Endothelial cell of umbilical vein (primary cell): ENCODE measurements around the gene AGXT.

Source experiments
- JUN ChIP-seq: IDR thresholded peaks from 2 replicates; pipeline ENCODE4 v1.6.1; 2011; ENCODE audit warnings: borderline replicate concordance, low read depth; ENCODE audit not compliant: insufficient read length, insufficient read depth
- MYC ChIP-seq: IDR thresholded peaks from one replicate; pipeline ENCODE4 v1.6.1; 2011; ENCODE audit warnings: mild to moderate bottlenecking, low read depth, low read length
- POLR2A ChIP-seq: IDR thresholded peaks from 2 replicates; pipeline ENCODE4 v1.6.1; 2012; ENCODE audit warnings: low read depth, mild to moderate bottlenecking, control low read depth, low read length
- POLR2AphosphoS5 ChIP-seq: IDR thresholded peaks from 2 replicates; pipeline ENCODE4 v1.6.1; 2012; ENCODE audit warnings: low read depth, mild to moderate bottlenecking, control low read depth, low read length, moderate library complexity; ENCODE audit not compliant: insufficient read depth
- TF ChIP-seq, protein P1 (sequence below): IDR thresholded peaks from 2 replicates; pipeline ENCODE4 v1.6.1; 2011; ENCODE audit not compliant: insufficient read depth, insufficient read length
- TF ChIP-seq, protein P2 (sequence below), 2 donors: IDR thresholded peaks; 1 replicate in 1 of 2; 2 replicates in 1 of 2; pipeline ENCODE4 v1.5.1; 2011; ENCODE audit warnings: low read length in 2 of 2, mild to moderate bottlenecking in 2 of 2, moderate library complexity in 2 of 2, control low read depth in 1 of 2, inconsistent platforms in 1 of 2, low read depth in 1 of 2; ENCODE audit not compliant: insufficient read depth in 1 of 2; ENCODE audit errors: extremely low read depth in 1 of 2

DNA sequence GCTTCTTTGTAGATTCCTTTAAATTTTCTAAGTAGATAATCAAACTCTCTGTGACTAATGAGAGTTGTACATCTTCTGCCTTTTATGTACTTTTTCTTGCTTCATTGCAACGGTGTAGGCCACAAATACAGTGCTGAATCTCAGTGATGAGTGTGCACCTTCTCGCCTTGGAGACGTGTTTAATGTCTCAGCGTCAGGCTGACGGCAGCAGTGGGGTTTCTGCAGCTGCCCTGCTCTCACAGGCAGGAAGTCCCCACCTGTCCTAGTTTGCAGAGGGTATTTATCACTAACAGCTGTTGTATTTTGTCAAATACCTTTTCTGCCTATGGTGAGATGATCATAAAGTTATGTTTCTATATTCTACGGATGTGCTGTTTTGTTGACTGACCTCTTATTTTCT, 13.3 kb downstream of the AGXT start:
- no peak for TF ChIP-seq POLR2AphosphoS5
- TF ChIP-seq, protein P1, sequence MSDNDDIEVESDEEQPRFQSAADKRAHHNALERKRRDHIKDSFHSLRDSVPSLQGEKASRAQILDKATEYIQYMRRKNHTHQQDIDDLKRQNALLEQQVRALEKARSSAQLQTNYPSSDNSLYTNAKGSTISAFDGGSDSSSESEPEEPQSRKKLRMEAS = no peak
- no peak for TF ChIP-seq JUN
- TF ChIP-seq, protein P2, sequence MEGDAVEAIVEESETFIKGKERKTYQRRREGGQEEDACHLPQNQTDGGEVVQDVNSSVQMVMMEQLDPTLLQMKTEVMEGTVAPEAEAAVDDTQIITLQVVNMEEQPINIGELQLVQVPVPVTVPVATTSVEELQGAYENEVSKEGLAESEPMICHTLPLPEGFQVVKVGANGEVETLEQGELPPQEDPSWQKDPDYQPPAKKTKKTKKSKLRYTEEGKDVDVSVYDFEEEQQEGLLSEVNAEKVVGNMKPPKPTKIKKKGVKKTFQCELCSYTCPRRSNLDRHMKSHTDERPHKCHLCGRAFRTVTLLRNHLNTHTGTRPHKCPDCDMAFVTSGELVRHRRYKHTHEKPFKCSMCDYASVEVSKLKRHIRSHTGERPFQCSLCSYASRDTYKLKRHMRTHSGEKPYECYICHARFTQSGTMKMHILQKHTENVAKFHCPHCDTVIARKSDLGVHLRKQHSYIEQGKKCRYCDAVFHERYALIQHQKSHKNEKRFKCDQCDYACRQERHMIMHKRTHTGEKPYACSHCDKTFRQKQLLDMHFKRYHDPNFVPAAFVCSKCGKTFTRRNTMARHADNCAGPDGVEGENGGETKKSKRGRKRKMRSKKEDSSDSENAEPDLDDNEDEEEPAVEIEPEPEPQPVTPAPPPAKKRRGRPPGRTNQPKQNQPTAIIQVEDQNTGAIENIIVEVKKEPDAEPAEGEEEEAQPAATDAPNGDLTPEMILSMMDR (IDR thresholded peaks at IDR 0.05; ENCODE audit: extremely low read depth in 1 of 2, insufficient read depth in 1 of 2, low read depth in 1 of 2, low read length in 2 of 2) = no peak
- TF ChIP-seq MYC = no peak
- no peak for TF ChIP-seq POLR2A
